ENCODE results near the gene SYT11.
"Not testable (repeated sequence)": the region's sequence is repeated elsewhere in the genome, so short reads cannot be mapped to it uniquely, and the experiment has no call there.

Gene SYT11

DNA sequence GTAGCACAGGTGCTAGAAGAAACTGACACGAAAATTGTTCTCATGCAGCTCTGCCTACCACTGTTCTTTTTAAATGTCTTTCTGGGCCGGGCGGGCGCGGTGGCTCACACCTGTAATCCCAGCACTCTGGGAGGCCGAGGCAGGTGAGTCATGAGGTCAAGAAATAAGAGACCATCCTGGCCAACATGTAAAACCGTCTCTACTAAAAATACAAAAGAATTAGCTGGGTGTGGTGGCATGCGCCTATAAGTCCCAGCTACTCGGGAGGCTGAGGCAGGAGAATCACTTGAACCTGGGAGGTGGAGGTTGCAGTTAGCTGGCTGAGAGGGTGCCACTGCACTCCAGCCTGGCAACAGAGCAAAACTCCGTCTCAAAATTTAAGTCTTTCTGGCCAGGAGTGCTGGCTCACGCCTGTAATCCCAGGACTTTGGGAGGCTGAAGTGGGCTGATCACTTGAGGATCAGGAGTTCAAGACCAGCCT is 52.7 kb downstream of the SYT11 start:
- Histone ChIP-seq H3K36me3 (ENCODE audit: control insufficient read depth in 1 of 2, insufficient read depth in 2 of 2, low read length in 2 of 2) (peaks cover 35 to 50% of the 10 kb centered on the region in 2 donors), H3K4me1 (ENCODE audit: control insufficient read depth in 1 of 2, insufficient read depth in 2 of 2, low read length in 2 of 2) (peaks cover 14 to 18% of the 10 kb centered on the region in 2 donors), H3K27me3 (ENCODE audit: control insufficient read depth in 1 of 2, insufficient read depth in 2 of 2, low read length in 2 of 2) (no peaks in the 10 kb centered on the region), H3K9me3 (ENCODE audit: control insufficient read depth in 1 of 2, low read length in 2 of 2) (no peaks in the 10 kb centered on the region), H3K4me3 (ENCODE audit: low read depth in 1 of 2, low read length in 2 of 2) (no peak overlapping the region), H3K9ac (ENCODE audit: low read depth in 1 of 2, low read length in 2 of 2) (no peak overlapping the region), H3K27ac (ENCODE audit: low read depth, low read length) (peak overlapping the region; percentile 30)

DNA sequence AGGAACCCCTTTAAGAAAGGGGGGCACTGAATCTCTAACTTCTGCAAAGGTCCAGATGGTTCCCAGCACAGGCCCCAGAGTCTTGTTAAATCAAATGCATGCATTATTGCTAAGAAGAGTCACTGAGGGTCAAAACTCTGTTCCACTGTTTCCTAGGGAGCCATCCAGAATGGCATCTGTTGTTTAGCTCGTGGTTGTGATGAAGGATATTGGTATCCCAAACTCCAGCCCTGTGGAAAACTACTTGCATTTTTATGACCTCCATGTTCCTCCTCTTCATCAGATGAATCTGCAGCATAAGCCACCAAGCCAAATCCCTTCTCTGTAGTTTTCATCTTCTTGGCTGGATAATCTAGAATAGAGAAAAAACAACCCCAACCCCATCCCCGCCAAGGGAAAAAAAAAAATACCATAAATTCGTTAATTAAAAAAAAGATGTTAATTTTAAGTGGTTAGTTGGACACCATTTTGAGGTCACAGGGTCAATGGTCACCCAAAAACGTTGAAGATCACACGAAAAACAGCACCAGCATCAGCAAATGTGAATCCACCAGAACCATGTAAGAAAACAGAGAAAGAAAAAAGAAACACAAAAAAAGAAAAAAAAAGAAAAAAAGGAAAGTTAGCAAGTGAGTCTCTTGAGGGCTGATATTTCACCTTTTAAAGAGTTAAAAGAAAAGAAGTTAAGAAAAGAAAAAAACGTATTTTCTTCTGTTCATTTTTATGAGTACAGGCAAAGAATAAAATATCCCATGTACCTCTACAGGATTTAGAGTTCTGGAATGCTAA is 54.8 kb downstream of the SYT11 start:
- H3K9ac ChIP-seq (ENCODE audit: low read depth in 1 of 2, low read length in 2 of 2): no peak overlapping the region
- peaks cover 46 to 60% of the 10 kb centered on the region in 2 donors for H3K36me3 ChIP-seq (ENCODE audit: control insufficient read depth in 1 of 2, insufficient read depth in 2 of 2, low read length in 2 of 2)
- no peaks in the 10 kb centered on the region for H3K9me3 ChIP-seq (ENCODE audit: control insufficient read depth in 1 of 2, low read length in 2 of 2)
- H3K4me1 ChIP-seq (ENCODE audit: control insufficient read depth in 1 of 2, insufficient read depth in 2 of 2, low read length in 2 of 2): peaks cover 14 to 18% of the 10 kb centered on the region in 2 donors
- no peak overlapping the region for H3K4me3 ChIP-seq (ENCODE audit: low read depth in 1 of 2, low read length in 2 of 2)
- H3K27me3 ChIP-seq (ENCODE audit: control insufficient read depth in 1 of 2, insufficient read depth in 2 of 2, low read length in 2 of 2): no peaks in the 10 kb centered on the region
- H3K27ac ChIP-seq (ENCODE audit: low read depth, low read length): no peak overlapping the region

DNA sequence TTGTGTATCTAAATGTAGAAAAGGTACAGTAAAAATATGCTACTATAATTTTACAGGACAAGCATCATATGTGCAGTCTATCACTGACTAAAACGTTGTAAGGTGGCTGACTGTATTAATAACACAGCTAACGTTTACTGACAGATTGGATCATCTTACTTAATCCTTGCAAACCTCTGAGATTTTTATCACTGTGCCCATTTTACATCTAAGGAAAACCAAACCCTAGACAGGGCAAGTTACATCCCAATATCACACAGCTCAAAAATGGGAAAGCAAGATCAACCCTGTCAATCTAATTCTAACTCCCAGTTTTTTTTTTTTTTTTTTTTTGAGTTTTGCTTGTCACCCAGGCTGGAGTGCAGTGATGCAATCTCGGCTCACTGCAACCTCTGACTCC is 59.3 kb downstream of the SYT11 start:
- Histone ChIP-seq H3K4me1 (ENCODE audit: control insufficient read depth in 1 of 2, insufficient read depth in 2 of 2, low read length in 2 of 2) (no peaks in the 10 kb centered on the region), H3K9me3 (ENCODE audit: control insufficient read depth in 1 of 2, low read length in 2 of 2) (no peaks in the 10 kb centered on the region), H3K27me3 (ENCODE audit: control insufficient read depth in 1 of 2, insufficient read depth in 2 of 2, low read length in 2 of 2) (no peaks in the 10 kb centered on the region), H3K36me3 (ENCODE audit: control insufficient read depth in 1 of 2, insufficient read depth in 2 of 2, low read length in 2 of 2) (peaks cover 58 to 90% of the 10 kb centered on the region in 2 donors), H3K27ac (ENCODE audit: low read depth, low read length) (no peak overlapping the region), H3K4me3 (ENCODE audit: low read depth in 1 of 2, low read length in 2 of 2) (no peak overlapping the region), H3K9ac (ENCODE audit: low read depth in 1 of 2, low read length in 2 of 2) (no peak overlapping the region)

DNA sequence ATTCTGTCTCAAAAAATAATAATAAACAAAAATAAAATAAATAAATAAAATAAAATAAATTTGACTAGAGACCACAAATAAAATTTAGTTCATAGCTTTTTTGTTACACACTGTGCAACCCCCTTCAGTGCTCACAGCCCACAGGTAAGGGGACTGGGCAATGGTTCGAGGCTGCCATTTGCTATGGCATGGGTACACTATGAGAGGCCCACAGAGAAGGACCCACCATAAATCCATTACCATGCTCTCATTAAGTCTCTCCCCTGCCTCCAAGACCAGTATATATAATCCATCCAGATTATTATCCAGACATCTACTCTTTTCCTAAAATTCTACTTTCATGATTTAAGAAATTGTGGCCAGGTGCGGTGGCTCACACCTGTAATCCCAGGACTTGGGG is 60.4 kb downstream of the SYT11 start:
- Histone ChIP-seq H3K9me3 (ENCODE audit: control insufficient read depth in 1 of 2, low read length in 2 of 2) (no peaks in the 10 kb centered on the region), H3K27me3 (ENCODE audit: control insufficient read depth in 1 of 2, insufficient read depth in 2 of 2, low read length in 2 of 2) (no peaks in the 10 kb centered on the region), H3K4me1 (ENCODE audit: control insufficient read depth in 1 of 2, insufficient read depth in 2 of 2, low read length in 2 of 2) (no peaks in the 10 kb centered on the region), H3K4me3 (ENCODE audit: low read depth in 1 of 2, low read length in 2 of 2) (no peak overlapping the region), H3K36me3 (ENCODE audit: control insufficient read depth in 1 of 2, insufficient read depth in 2 of 2, low read length in 2 of 2) (peaks cover 49 to 89% of the 10 kb centered on the region in 2 donors), H3K27ac (ENCODE audit: low read depth, low read length) (no peak overlapping the region), H3K9ac (ENCODE audit: low read depth in 1 of 2, low read length in 2 of 2) (no peak overlapping the region)

DNA sequence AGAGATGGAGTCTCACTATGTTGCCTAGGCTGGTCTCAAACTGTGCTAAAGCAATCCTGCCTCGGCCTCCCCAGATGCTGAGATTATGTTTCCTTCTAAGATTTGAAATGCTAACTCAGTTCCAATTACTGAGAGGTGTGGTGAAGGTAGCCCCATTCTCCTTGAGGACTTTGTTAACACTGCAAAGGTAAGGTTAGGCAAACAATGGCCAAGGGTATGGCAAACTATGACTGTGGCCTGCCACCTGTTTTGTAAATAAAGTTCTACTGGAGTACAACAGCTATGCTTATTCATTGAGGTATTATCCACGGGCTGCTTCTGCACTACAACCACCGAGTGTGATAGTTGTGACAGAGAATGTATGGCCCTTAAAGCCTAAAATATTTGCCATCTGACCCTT is 61.4 kb downstream of the SYT11 start:
- Histone ChIP-seq H3K9me3 (ENCODE audit: control insufficient read depth in 1 of 2, low read length in 2 of 2) (no peaks in the 10 kb centered on the region), H3K4me1 (ENCODE audit: control insufficient read depth in 1 of 2, insufficient read depth in 2 of 2, low read length in 2 of 2) (no peaks in the 10 kb centered on the region), H3K27me3 (ENCODE audit: control insufficient read depth in 1 of 2, insufficient read depth in 2 of 2, low read length in 2 of 2) (no peaks in the 10 kb centered on the region), H3K27ac (ENCODE audit: low read depth, low read length) (no peak overlapping the region), H3K4me3 (ENCODE audit: low read depth in 1 of 2, low read length in 2 of 2) (no peak overlapping the region), H3K9ac (ENCODE audit: low read depth in 1 of 2, low read length in 2 of 2) (no peak overlapping the region), H3K36me3 (ENCODE audit: control insufficient read depth in 1 of 2, insufficient read depth in 2 of 2, low read length in 2 of 2) (peaks cover 51 to 93% of the 10 kb centered on the region in 2 donors)

DNA sequence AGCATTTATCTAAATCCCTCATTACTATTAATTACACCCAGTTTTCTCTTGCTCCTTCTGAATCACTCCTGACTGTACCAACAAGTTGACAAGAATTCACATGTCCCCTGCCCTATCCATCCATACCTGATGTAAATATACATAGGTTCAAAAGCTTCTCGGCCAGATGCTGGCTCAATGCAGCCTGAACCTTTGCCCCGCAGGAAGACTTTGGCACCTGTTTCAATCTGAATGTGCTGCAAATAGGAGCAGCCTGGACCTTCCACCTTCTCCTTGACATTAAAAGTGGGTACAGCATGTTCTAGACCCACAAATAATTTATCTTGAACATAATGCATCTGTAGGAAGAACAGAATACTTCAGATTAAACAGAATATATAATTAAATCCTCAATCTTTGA is 66.1 kb downstream of the SYT11 start:
- H3K4me1 ChIP-seq (ENCODE audit: control insufficient read depth in 1 of 2, insufficient read depth in 2 of 2, low read length in 2 of 2): peaks cover 8 to 9% of the 10 kb centered on the region in 2 donors
- no peak overlapping the region for H3K9ac ChIP-seq (ENCODE audit: low read depth in 1 of 2, low read length in 2 of 2)
- H3K27me3 ChIP-seq (ENCODE audit: control insufficient read depth in 1 of 2, insufficient read depth in 2 of 2, low read length in 2 of 2): no peaks in the 10 kb centered on the region
- H3K4me3 ChIP-seq (ENCODE audit: low read depth in 1 of 2, low read length in 2 of 2): no peak overlapping the region
- H3K27ac ChIP-seq (ENCODE audit: low read depth, low read length): no peak overlapping the region
- no peaks in the 10 kb centered on the region for H3K9me3 ChIP-seq (ENCODE audit: control insufficient read depth in 1 of 2, low read length in 2 of 2)
- H3K36me3 ChIP-seq (ENCODE audit: control insufficient read depth in 1 of 2, insufficient read depth in 2 of 2, low read length in 2 of 2): peaks cover 45 to 90% of the 10 kb centered on the region in 2 donors

DNA sequence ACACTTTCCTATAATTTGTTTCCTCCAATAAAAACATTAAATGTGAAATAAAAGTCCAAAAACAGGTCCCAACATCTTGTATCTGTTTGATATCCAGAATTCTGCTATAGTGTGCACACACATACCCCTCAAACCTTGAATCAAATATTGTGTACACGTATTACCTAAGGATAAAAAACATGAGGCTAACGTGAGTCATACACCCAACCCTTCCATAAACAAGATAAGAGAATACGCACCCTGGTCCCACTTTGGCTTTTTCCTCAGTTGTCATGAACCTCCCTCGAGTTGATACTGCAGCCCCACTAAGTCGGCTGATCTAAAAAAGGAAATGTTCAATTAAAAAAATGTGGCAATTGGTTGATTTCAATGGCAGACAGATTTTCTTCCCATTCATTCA is 69.7 kb downstream of the SYT11 start:
- Histone ChIP-seq H3K36me3 (ENCODE audit: control insufficient read depth in 1 of 2, insufficient read depth in 2 of 2, low read length in 2 of 2) (peaks cover 32 to 62% of the 10 kb centered on the region in 2 donors), H3K4me3 (ENCODE audit: low read depth in 1 of 2, low read length in 2 of 2) (no peak overlapping the region), H3K9ac (ENCODE audit: low read depth in 1 of 2, low read length in 2 of 2) (no peak overlapping the region), H3K27me3 (ENCODE audit: control insufficient read depth in 1 of 2, insufficient read depth in 2 of 2, low read length in 2 of 2) (no peaks in the 10 kb centered on the region), H3K4me1 (ENCODE audit: control insufficient read depth in 1 of 2, insufficient read depth in 2 of 2, low read length in 2 of 2) (peaks cover 24 to 32% of the 10 kb centered on the region in 2 donors), H3K27ac (ENCODE audit: low read depth, low read length) (no peak overlapping the region), H3K9me3 (ENCODE audit: control insufficient read depth in 1 of 2, low read length in 2 of 2) (no peaks in the 10 kb centered on the region)

DNA sequence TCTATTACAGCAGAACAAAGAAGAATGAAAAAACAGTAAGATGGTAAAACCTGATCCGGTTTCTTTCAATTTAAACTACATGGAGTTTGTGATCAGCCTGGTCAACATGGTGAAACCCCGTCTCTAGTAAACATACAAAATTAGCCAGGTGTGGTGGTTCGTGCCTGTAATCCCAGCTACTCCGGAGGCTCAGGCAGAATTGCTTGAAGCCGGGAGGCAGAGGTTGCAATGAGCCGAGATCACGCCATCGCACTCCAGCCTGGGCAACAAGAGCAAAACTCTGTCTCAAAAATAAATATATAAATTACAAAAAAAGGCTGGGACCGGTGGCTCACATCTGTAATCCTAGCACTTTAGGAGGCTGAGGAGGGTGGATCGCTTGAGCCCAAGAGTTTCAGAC is 71.4 kb downstream of the SYT11 start:
- not testable (repeated sequence) for H3K27me3 ChIP-seq (ENCODE audit: control insufficient read depth in 1 of 2, insufficient read depth in 2 of 2, low read length in 2 of 2); H3K27ac ChIP-seq (ENCODE audit: low read depth, low read length); H3K9me3 ChIP-seq (ENCODE audit: control insufficient read depth in 1 of 2, low read length in 2 of 2)
- peaks cover 27 to 45% of the 10 kb centered on the region in 2 donors for H3K36me3 ChIP-seq (ENCODE audit: control insufficient read depth in 1 of 2, insufficient read depth in 2 of 2, low read length in 2 of 2)
- H3K4me1 ChIP-seq (ENCODE audit: control insufficient read depth in 1 of 2, insufficient read depth in 2 of 2, low read length in 2 of 2): peaks cover 29 to 32% of the 10 kb centered on the region in 2 donors
- peak overlapping the region; percentile 16 to 21 for H3K9ac ChIP-seq (ENCODE audit: low read depth in 1 of 2, low read length in 2 of 2)
- H3K4me3 ChIP-seq (ENCODE audit: low read depth in 1 of 2, low read length in 2 of 2): peak overlapping the region; percentile 13 to 95

DNA sequence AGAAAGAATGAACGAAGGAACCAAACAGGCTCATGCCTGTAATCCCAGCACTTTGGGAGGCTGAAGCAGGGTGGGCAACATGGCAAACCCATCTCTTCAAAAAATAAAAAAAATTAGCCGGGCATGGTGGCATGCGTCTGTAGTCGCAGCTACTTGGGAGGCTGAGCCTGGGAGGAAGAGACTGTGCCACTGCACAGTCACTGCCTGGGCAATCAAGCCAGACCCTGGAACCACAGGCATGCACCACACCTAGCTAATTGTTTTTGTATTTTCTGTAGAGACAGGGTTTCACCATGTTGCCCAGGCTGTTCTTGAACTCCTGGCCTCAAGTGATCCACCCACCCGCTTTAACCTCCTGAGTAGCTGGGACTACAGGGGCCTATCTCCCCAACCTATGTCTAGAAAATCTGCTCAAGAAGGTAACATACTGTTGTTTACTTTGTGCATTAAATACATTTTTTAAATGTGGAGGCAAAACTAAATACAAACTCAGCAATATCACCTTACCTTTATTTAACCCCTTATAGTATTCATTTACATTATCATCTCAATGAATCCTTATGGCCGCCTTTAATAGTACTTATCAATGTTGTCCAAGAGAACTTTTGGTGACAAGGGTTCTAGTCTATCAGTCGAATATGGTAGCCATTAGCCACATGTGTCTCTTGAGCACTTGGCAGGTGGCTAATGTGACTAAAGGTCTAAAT is 72.1 kb downstream of the SYT11 start:
- H3K9ac ChIP-seq (ENCODE audit: low read depth in 1 of 2, low read length in 2 of 2): peak overlapping the region; percentile 16 to 99
- H3K4me1 ChIP-seq (ENCODE audit: control insufficient read depth in 1 of 2, insufficient read depth in 2 of 2, low read length in 2 of 2): peaks cover 29 to 32% of the 10 kb centered on the region in 2 donors
- no peaks in the 10 kb centered on the region for H3K9me3 ChIP-seq (ENCODE audit: control insufficient read depth in 1 of 2, low read length in 2 of 2)
- no peaks in the 10 kb centered on the region for H3K27me3 ChIP-seq (ENCODE audit: control insufficient read depth in 1 of 2, insufficient read depth in 2 of 2, low read length in 2 of 2)
- peaks cover 26 to 38% of the 10 kb centered on the region in 2 donors for H3K36me3 ChIP-seq (ENCODE audit: control insufficient read depth in 1 of 2, insufficient read depth in 2 of 2, low read length in 2 of 2)
- H3K4me3 ChIP-seq (ENCODE audit: low read depth in 1 of 2, low read length in 2 of 2): peak overlapping the region; percentile 13 to 95
- no peak overlapping the region for H3K27ac ChIP-seq (ENCODE audit: low read depth, low read length)

DNA sequence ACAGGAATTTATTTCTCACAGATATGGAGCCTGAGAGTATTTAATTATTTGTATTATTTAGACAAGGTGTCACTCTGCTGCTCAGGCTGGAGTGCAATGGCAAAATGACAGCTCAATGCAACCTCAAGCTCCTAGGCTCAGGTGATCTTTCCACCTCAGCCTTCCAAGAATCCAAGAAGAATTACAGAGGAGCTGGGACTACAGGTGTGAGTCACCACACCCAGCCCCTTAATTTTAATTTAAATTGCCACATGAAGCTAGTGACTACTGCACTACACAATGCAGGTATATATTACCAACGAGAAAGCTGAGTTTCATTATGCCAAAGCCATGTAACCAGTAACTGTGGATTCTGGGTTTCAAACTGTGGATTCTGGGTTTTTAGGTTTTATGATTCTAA is 72.7 kb downstream of the SYT11 start:
- peaks cover 29 to 32% of the 10 kb centered on the region in 2 donors for H3K4me1 ChIP-seq (ENCODE audit: control insufficient read depth in 1 of 2, insufficient read depth in 2 of 2, low read length in 2 of 2)
- no peak overlapping the region for H3K27ac ChIP-seq (ENCODE audit: low read depth, low read length)
- no peaks in the 10 kb centered on the region for H3K9me3 ChIP-seq (ENCODE audit: control insufficient read depth in 1 of 2, low read length in 2 of 2)
- no peaks in the 10 kb centered on the region for H3K27me3 ChIP-seq (ENCODE audit: control insufficient read depth in 1 of 2, insufficient read depth in 2 of 2, low read length in 2 of 2)
- peaks cover 20 to 32% of the 10 kb centered on the region in 2 donors for H3K36me3 ChIP-seq (ENCODE audit: control insufficient read depth in 1 of 2, insufficient read depth in 2 of 2, low read length in 2 of 2)
- peak overlapping the region; percentile 13 to 95 for H3K4me3 ChIP-seq (ENCODE audit: low read depth in 1 of 2, low read length in 2 of 2)
- peak overlapping the region in 1 of 2 donors; percentile 99 for H3K9ac ChIP-seq (ENCODE audit: low read depth in 1 of 2, low read length in 2 of 2)

All from duodenal mucosa (tissue), 2 donors.